LHCN-M2 (cell line): Measurements from ENCODE around the gene CSNK1G1. TPM values are rescaled to one million over a fixed set of nuclear protein-coding genes. Genes with fewer than 3 reads are reported as not detected.

Experiments
- DNase-seq: peaks from one replicate; pipeline ENCODE4 v3.0.0-alpha.2; 2012; ENCODE audit warnings: low read depth
- total RNA-seq: library from RNA; depleted of rRNA; stranded (reverse); fragments of >200 nt; gene quantifications from 2 replicates; pipeline ENCODE4 v1.2.3, GENCODE V29; 2014

Gene CSNK1G1
- total RNA-seq, 1 experiment from 2014 or later, result 21.0 TPM

GRCh38 chr15:64155802-64156651 is 199.9 kb downstream of the CSNK1G1 start:
- DNase-seq, result no peak

- DNase-seq, result peak; percentile 76
Measured at GRCh38 chr15:64153480-64154367, 202.2 kb downstream of the CSNK1G1 start.

GRCh38 chr15:64152507-64153387 is 203.2 kb downstream of the CSNK1G1 start:
- DNase-seq, result no peak

- DNase-seq, result no peak
Measured at GRCh38 chr15:64151727-64152506, 204.1 kb downstream of the CSNK1G1 start, which contains the start of gene SNX22. Gene SNX22 (plus strand): TSS chr15:64151731. CDS start chr15:64151776, 45 bp downstream.

- no peak for DNase-seq
Measured at GRCh38 chr15:64149893-64150578, 205.9 kb downstream of the CSNK1G1 start.

GRCh38 chr15:64149424-64149823 is 206.5 kb downstream of the CSNK1G1 start:
- peak; percentile 40 for DNase-seq

GRCh38 chr15:64148581-64148980 is 207.4 kb downstream of the CSNK1G1 start:
- DNase-seq, result no peak

- DNase-seq, result no peak
Measured at GRCh38 chr15:64148168-64148567, 207.8 kb downstream of the CSNK1G1 start.

- DNase-seq, result no peak
Measured at GRCh38 chr15:64146885-64147681, 208.9 kb downstream of the CSNK1G1 start.

- DNase-seq, result no peak
Measured at GRCh38 chr15:64146520-64146884, 209.5 kb downstream of the CSNK1G1 start.

GRCh38 chr15:64146041-64146440 is 209.9 kb downstream of the CSNK1G1 start:
- DNase-seq, result no peak

GRCh38 chr15:64144565-64145281 is 211.2 kb downstream of the CSNK1G1 start:
- DNase-seq, result no peak

- no peak for DNase-seq
Measured at GRCh38 chr15:64144192-64144564, 211.8 kb downstream of the CSNK1G1 start.

- DNase-seq, result no peak
Measured at GRCh38 chr15:64143276-64143675, 212.7 kb downstream of the CSNK1G1 start.

- no peak for DNase-seq
Measured at GRCh38 chr15:64141798-64142512, 214.0 kb downstream of the CSNK1G1 start.

- DNase-seq, result no peak
Measured at GRCh38 chr15:64138331-64138941, 217.5 kb downstream of the CSNK1G1 start.

GRCh38 chr15:64137226-64137833 is 218.6 kb downstream of the CSNK1G1 start:
- peak; percentile 30 for DNase-seq
